GM23338 (cell line): Measurements from ENCODE around the gene ZFYVE27. TPM values are rescaled to one million over a fixed set of nuclear protein-coding genes. Genes with fewer than 3 reads are reported as not detected.
"Not testable (repeated sequence)": the region's sequence is repeated elsewhere in the genome, so short reads cannot be mapped to it uniquely, and the experiment has no call there.

Experiments
- ATAC-seq: fragments of 200-7000 bp; cut with Tn5 transposase; 3 replicates; pipeline ENCODE4 v1.9.1; 2020
- DNase-seq: peaks from one replicate; pipeline ENCODE4 v3.0.0-alpha.2; 2015; ENCODE audit warnings: low spot score
- H2AFZ ChIP-seq: fragments of 200-600 bp; sonication (generic); 2 replicates; pipeline ENCODE4 v1.8.0; 2016; ENCODE audit warnings: antibody characterized with exemption, mild to moderate bottlenecking, moderate library complexity
- H3F3A ChIP-seq: fragments of 200-600 bp; sonication (generic); replicated peaks from 2 replicates; pipeline ENCODE4 v1.8.0; 2017; ENCODE audit warnings: antibody characterized with exemption, mixed run types, low read depth
- H3K27ac ChIP-seq: fragments of 200-600 bp; sonication (generic); 2 replicates; pipeline ENCODE4 v1.6.1; 2016; ENCODE audit warnings: low read depth
- H3K27me3 ChIP-seq: fragments of 200-600 bp; sonication (generic); 2 replicates; pipeline ENCODE4 v1.8.0; 2016; ENCODE audit warnings: mild to moderate bottlenecking, mixed run types, moderate library complexity; ENCODE audit not compliant: insufficient read depth
- H3K36me3 ChIP-seq: fragments of 200-600 bp; sonication (generic); 2 replicates; pipeline ENCODE4 v1.8.0; 2016; ENCODE audit warnings: mild to moderate bottlenecking; ENCODE audit not compliant: insufficient read depth
- H3K4me1 ChIP-seq: fragments of 200-600 bp; sonication (generic); 2 replicates; pipeline ENCODE4 v1.8.0; 2016; ENCODE audit warnings: mild to moderate bottlenecking, moderate library complexity; ENCODE audit not compliant: insufficient read depth
- H3K4me2 ChIP-seq: fragments of 200-600 bp; sonication (generic); 2 replicates; pipeline ENCODE4 v1.7.1; 2017; ENCODE audit warnings: mixed run types
- H3K4me3 ChIP-seq: fragments of 200-600 bp; sonication (generic); 2 replicates; pipeline ENCODE4 v1.6.1; 2016; ENCODE audit warnings: mixed run types
- H3K79me2 ChIP-seq: fragments of 200-600 bp; sonication (generic); replicated peaks from 2 replicates; pipeline ENCODE4 v1.8.0; 2017; ENCODE audit warnings: mild to moderate bottlenecking; ENCODE audit not compliant: insufficient read depth
- H3K9me2 ChIP-seq: fragments of 200-600 bp; sonication (generic); 2 replicates; pipeline ENCODE4 v1.8.0; 2017; ENCODE audit not compliant: insufficient read depth
- H4K20me1 ChIP-seq: fragments of 200-600 bp; sonication (generic); replicated peaks from 2 replicates; pipeline ENCODE4 v1.8.0; 2017; ENCODE audit warnings: mild to moderate bottlenecking; ENCODE audit not compliant: insufficient read depth
- H3K27ac Mint-ChIP-seq: 2 replicates; pipeline ENCODE4 v1.8.0; 2020; ENCODE audit warnings: inconsistent platforms, mild to moderate bottlenecking, moderate library complexity, mixed read lengths
- H3K27me3 Mint-ChIP-seq: 3 replicates; pipeline ENCODE4 v1.8.0; 2022; ENCODE audit warnings: low read depth, mild to moderate bottlenecking, moderate library complexity, mixed read lengths, inconsistent platforms; ENCODE audit not compliant: insufficient read depth, poor library complexity
- H3K36me3 Mint-ChIP-seq: 3 replicates; pipeline ENCODE4 v1.8.0; 2021; ENCODE audit warnings: low read depth, mild to moderate bottlenecking, inconsistent platforms, moderate library complexity, mixed read lengths
- H3K4me1 Mint-ChIP-seq: 3 replicates; pipeline ENCODE4 v1.8.0; 2020; ENCODE audit warnings: mild to moderate bottlenecking, inconsistent platforms, mixed read lengths
- H3K4me3 Mint-ChIP-seq: 3 replicates; pipeline ENCODE4 v1.8.0; 2021; ENCODE audit warnings: moderate library complexity, mild to moderate bottlenecking, inconsistent platforms, mixed read lengths
- H3K9me3 Mint-ChIP-seq: 3 replicates; pipeline ENCODE4 v1.8.0; 2020; ENCODE audit warnings: moderate library complexity, mild to moderate bottlenecking, inconsistent platforms, mixed read lengths
- CREB1 ChIP-seq: fragments of 250-450 bp; sonication (Bioruptor Pico); IDR thresholded peaks from 2 replicates; pipeline ENCODE4 v1.5.0; 2020; ENCODE audit warnings: low read depth, mild to moderate bottlenecking, moderate library complexity
- CTCF ChIP-seq, 2 experiments: fragments of 200-600 bp in 1 of 2; sonication (generic) in 1 of 2; conservative IDR thresholded peaks; 2 replicates each; pipeline versions ENCODE4 v1.5.1 to v1.6.1; 2016 to 2017; ENCODE audit warnings: antibody characterized with exemption in 2 of 2, low read depth in 2 of 2, mild to moderate bottlenecking in 2 of 2, moderate library complexity in 1 of 2
- ETS1 ChIP-seq: IDR thresholded peaks from 2 replicates; pipeline ENCODE4 v1.6.1; 2016; ENCODE audit warnings: antibody characterized with exemption
- JUNB ChIP-seq: IDR thresholded peaks from one replicate; pipeline ENCODE4 v1.6.1; 2016; ENCODE audit warnings: antibody characterized with exemption; ENCODE audit not compliant: unreplicated experiment
- ZNF114 ChIP-seq: fragments of 250-450 bp; sonication (Bioruptor Pico); IDR thresholded peaks from 2 replicates; pipeline ENCODE4 v1.5.0; 2020; ENCODE audit warnings: mild to moderate bottlenecking, moderate library complexity
- ZNF331 ChIP-seq: fragments of 250-450 bp; sonication (Bioruptor Pico); IDR thresholded peaks from 2 replicates; pipeline ENCODE4 v1.5.0; 2020; ENCODE audit warnings: low read depth, mild to moderate bottlenecking, moderate library complexity
- polyA plus RNA-seq: library from polyadenylated mRNA; unstranded; fragments of >200 nt; fragmentation: Nextera tagmentation; extraction: Ambion mirVana; gene quantifications from 2 replicates; pipeline ENCODE4 v1.2.1, GENCODE V29; 2016
- total RNA-seq: library from RNA; depleted of rRNA; stranded (reverse); fragments of >200 nt; shearing (Covaris generic); gene quantifications from 2 replicates; pipeline ENCODE4 v1.2.3, GENCODE V29; 2014

ZFYVE27 gene
- total and polyA plus RNA-seq, 2 experiments from 2014 or later: 15.0 to 25.8 TPM

DNA sequence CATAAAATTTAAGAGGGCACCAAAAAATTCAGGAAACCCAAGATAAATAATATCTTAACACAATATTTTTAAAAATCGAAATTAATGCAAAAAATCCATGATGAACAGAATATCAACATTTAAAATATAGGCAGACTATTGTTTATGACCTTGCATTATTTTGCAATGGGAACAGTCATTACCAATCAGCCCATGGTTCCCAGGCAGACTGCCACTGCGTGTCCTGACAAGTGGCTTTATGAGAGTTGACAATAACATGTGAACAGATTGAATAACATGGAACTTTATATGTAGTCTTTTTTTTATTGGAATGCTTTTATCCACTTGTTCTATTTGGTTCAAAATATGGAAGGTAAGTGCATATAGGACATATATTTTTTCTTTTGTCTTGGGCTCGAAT lies 46.8 kb upstream of the ZFYVE27 start:
- peaks cover 11% of the 10 kb centered on the region for H3F3A ChIP-seq
- H3K36me3 Mint-ChIP-seq: no peaks in the 10 kb centered on the region
- H3K4me3 Mint-ChIP-seq: no peak overlapping the region
- DNase-seq (no peak), ATAC-seq (no peak)
- no peak overlapping the region for H3K27ac Mint-ChIP-seq
- H3K27me3 ChIP-seq: no peaks in the 10 kb centered on the region
- no peaks in the 10 kb centered on the region for H3K27me3 Mint-ChIP-seq
- H3K4me2 ChIP-seq: no peak overlapping the region
- H4K20me1 ChIP-seq: peaks cover 1% of the 10 kb centered on the region; the same call in 1 of the 2 replicates
- no peaks in the 10 kb centered on the region for H3K9me3 Mint-ChIP-seq
- H2AFZ ChIP-seq: no peak overlapping the region
- no peak overlapping the region for H3K27ac ChIP-seq
- H3K36me3 ChIP-seq: no peaks in the 10 kb centered on the region
- no peak overlapping the region for H3K4me3 ChIP-seq
- no peak for TF ChIP-seq CREB1 (CRISPR knock-in tag)
- no peak for TF ChIP-seq ZNF331 (CRISPR knock-in tag)
- no peak for TF ChIP-seq ZNF114
- no peak for TF ChIP-seq CTCF (conservative IDR thresholded peaks at IDR 0.05; ENCODE audit: low read depth in 2 of 2)
- TF ChIP-seq JUNB: no peak
- peaks cover 12% of the 10 kb centered on the region for H3K79me2 ChIP-seq
- H3K4me1 Mint-ChIP-seq: peaks cover 14% of the 10 kb centered on the region
- H3K9me2 ChIP-seq: no peaks in the 10 kb centered on the region
- H3K4me1 ChIP-seq: peaks cover 17% of the 10 kb centered on the region

GRCh38 chr10:97698072-97698655 lies 38.8 kb upstream of the ZFYVE27 start:
- not testable (repeated sequence) for H3K36me3 ChIP-seq, DNase-seq, H3K27ac Mint-ChIP-seq, ATAC-seq, H3F3A ChIP-seq, H3K79me2 ChIP-seq, H3K27ac ChIP-seq, H3K27me3 Mint-ChIP-seq, H3K4me2 ChIP-seq, H2AFZ ChIP-seq, H4K20me1 ChIP-seq, H3K4me3 Mint-ChIP-seq, H3K4me1 ChIP-seq, H3K9me2 ChIP-seq, H3K36me3 Mint-ChIP-seq, H3K27me3 ChIP-seq, H3K4me1 Mint-ChIP-seq, H3K4me3 ChIP-seq, H3K9me3 Mint-ChIP-seq

DNA sequence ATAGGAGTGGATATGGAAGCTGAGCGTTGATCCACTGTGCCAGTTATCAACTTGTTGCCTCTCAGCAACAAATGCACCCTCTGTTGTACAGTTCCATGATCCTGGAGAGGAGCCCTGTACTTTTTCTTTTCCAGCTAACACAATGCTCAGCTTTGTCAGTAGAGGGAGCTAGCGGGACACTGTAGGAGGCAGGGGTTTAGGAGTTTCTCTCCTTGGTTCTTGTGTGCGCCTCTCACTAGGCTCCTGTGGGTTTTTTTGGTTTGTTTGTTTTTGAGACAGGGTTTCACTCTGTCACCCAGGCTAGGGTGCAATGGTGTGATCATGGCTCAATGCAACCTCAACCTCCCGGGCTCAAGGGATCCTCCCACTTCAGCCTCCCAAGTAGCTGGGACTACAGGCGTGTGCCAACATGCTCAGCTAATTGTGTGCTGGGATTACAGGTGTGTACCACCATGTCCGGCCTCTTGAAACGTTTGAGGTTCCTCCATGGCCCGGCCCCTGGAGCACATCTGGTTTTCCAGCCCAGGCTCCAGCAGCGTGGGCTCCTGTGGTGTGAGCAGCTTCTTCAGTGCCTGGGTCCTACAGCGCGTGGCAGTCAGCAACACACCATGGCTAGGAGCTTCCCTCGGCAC lies 35.4 kb upstream of the ZFYVE27 start:
- Histone ChIP-seq H3K4me1 (peaks cover 4% of the 10 kb centered on the region; the same call in 1 of the 2 replicates), H4K20me1 (no peaks in the 10 kb centered on the region), H2AFZ (peak overlapping the region; percentile 97), H3K36me3 (no peaks in the 10 kb centered on the region), H3K9me2 (no peaks in the 10 kb centered on the region), H3K79me2 (no peaks in the 10 kb centered on the region), H3K27me3 (no peaks in the 10 kb centered on the region), H3K27ac (no peak overlapping the region), H3K4me3 (no peak overlapping the region), H3F3A (0 out of 2 replicates have a peak, but pooled peaks cover 3% of the 10 kb centered on the region), H3K4me2 (no peak overlapping the region)
- H3K9me3 Mint-ChIP-seq: no peaks in the 10 kb centered on the region
- peak; percentile 92 for DNase-seq
- H3K36me3 Mint-ChIP-seq: no peaks in the 10 kb centered on the region
- peaks cover 4% of the 10 kb centered on the region for H3K27me3 Mint-ChIP-seq
- ATAC-seq: peak; percentile 94
- H3K4me1 Mint-ChIP-seq: peaks cover 6% of the 10 kb centered on the region; the same call in 2 of the 3 replicates
- TF ChIP-seq CTCF (conservative IDR thresholded peaks at IDR 0.05; ENCODE audit: low read depth in 2 of 2) (peak; percentile 94 to 97), ETS1 (no peak)
- no peak overlapping the region for H3K4me3 Mint-ChIP-seq
- no peak overlapping the region for H3K27ac Mint-ChIP-seq
